Cardiac atrium fibroblast (primary cell): Measurements from ENCODE around the gene RUBCNL. TPM values are rescaled to one million over a fixed set of nuclear protein-coding genes. Genes with fewer than 3 reads are reported as not detected.

Experiments used
- total RNA-seq: library from RNA; depleted of rRNA; stranded (reverse); fragments of >200 nt; gene quantifications from 2 replicates; pipeline ENCODE4 v1.2.3, GENCODE V29; 2015

The RUBCNL gene
- total RNA-seq, result not detected in 2 replicates

GRCh38 chr13:46387064-46387851 is at the start of gene RUBCNL:
RUBCNL (minus strand) TSS chr13:46387252; CDS start chr13:46372475, 14,777 bp downstream.

Other genes with a start within 250 kb of the RUBCNL start
- 0.36 and 11.7 TPM in 2 replicates for gene LCP1, start 205.1 kb downstream of the RUBCNL start, total RNA-seq
- not detected in 2 replicates for gene LRRC63, start 175.3 kb downstream of the RUBCNL start, total RNA-seq
- gene LRCH1, start 165.9 kb upstream of the RUBCNL start, total RNA-seq, result 5.4 and 6.2 TPM in 2 replicates